Progenitor cell of endocrine pancreas (in vitro differentiated cells): ENCODE measurements around the gene C1orf174. TPM values are rescaled to one million over a fixed set of nuclear protein-coding genes. Genes with fewer than 3 reads are reported as not detected.

Experiments
- DNase-seq: peaks from one replicate; pipeline ENCODE4 v3.0.0; 2021; ENCODE audit warnings: low spot score; ENCODE audit not compliant: unreplicated experiment
- H3K27ac Mint-ChIP-seq: 2 replicates; pipeline ENCODE4 v1.8.0; 2021; ENCODE audit warnings: mild to moderate bottlenecking, moderate library complexity, mixed read lengths
- H3K27me3 Mint-ChIP-seq: 2 replicates; pipeline ENCODE4 v1.8.0; 2021; ENCODE audit warnings: mixed read lengths
- H3K36me3 Mint-ChIP-seq: 2 replicates; pipeline ENCODE4 v1.8.0; 2022; ENCODE audit warnings: mixed read lengths; ENCODE audit not compliant: insufficient read depth
- H3K4me1 Mint-ChIP-seq: 2 replicates; pipeline ENCODE4 v1.8.0; 2021; ENCODE audit warnings: low read depth, mixed read lengths
- H3K4me3 Mint-ChIP-seq: 2 replicates; pipeline ENCODE4 v1.8.0; 2021; ENCODE audit warnings: low read depth, mild to moderate bottlenecking, moderate library complexity, mixed read lengths
- H3K9me3 Mint-ChIP-seq: 2 replicates; pipeline ENCODE4 v1.8.0; 2021; ENCODE audit warnings: low read depth, mixed read lengths
- CTCF ChIP-seq: fragments of 200-600 bp; sonication (generic); IDR thresholded peaks from one replicate; pipeline ENCODE4 v1.5.0; 2021; ENCODE audit warnings: antibody characterized with exemption, mild to moderate bottlenecking; ENCODE audit not compliant: unreplicated experiment
- total RNA-seq: library from RNA; stranded (reverse); gene quantifications from 2 replicates; pipeline ENCODE4 v1.2.1, GENCODE V29; 2021

The C1orf174 gene
- total RNA-seq, 1 donor from 2014 or later: 26.9 TPM

GRCh38 chr1:3871451-3871805 lies 28.6 kb downstream of the C1orf174 start:
- H3K9me3 Mint-ChIP-seq: no peaks in the 10 kb centered on the region
- H3K4me1 Mint-ChIP-seq: no peaks in the 10 kb centered on the region
- H3K36me3 Mint-ChIP-seq: peaks cover 23% of the 10 kb centered on the region
- DNase-seq: no peak
- no peak overlapping the region for H3K4me3 Mint-ChIP-seq
- no peak overlapping the region for H3K27ac Mint-ChIP-seq
- no peaks in the 10 kb centered on the region for H3K27me3 Mint-ChIP-seq
- TF ChIP-seq CTCF: no peak

GRCh38 chr1:3869751-3870301 lies 30.2 kb downstream of the C1orf174 start:
- Mint-ChIP-seq H3K4me3 (no peak overlapping the region), H3K9me3 (no peaks in the 10 kb centered on the region), H3K27ac (no peak overlapping the region), H3K4me1 (peaks cover 5% of the 10 kb centered on the region), H3K27me3 (no peaks in the 10 kb centered on the region), H3K36me3 (peaks cover 19% of the 10 kb centered on the region)
- no peak for TF ChIP-seq CTCF
- DNase-seq: no peak

GRCh38 chr1:3868464-3869006 lies 31.5 kb downstream of the C1orf174 start:
- Mint-ChIP-seq H3K4me3 (no peak overlapping the region), H3K27me3 (no peaks in the 10 kb centered on the region)

GRCh38 chr1:3865606-3866160 lies 34.4 kb downstream of the C1orf174 start:
- no peak for DNase-seq
- H3K9me3 Mint-ChIP-seq: no peaks in the 10 kb centered on the region
- peaks cover 15% of the 10 kb centered on the region for H3K36me3 Mint-ChIP-seq
- no peak overlapping the region for H3K27ac Mint-ChIP-seq
- H3K4me1 Mint-ChIP-seq: peaks cover 6% of the 10 kb centered on the region
- no peak for TF ChIP-seq CTCF
- H3K4me3 Mint-ChIP-seq: no peak overlapping the region
- H3K27me3 Mint-ChIP-seq: no peaks in the 10 kb centered on the region

More at GRCh38 chr1:3868464-3869006, 31.5 kb downstream of the C1orf174 start:
- H3K4me1 Mint-ChIP-seq: peaks cover 6% of the 10 kb centered on the region
- DNase-seq: no peak
- peaks cover 15% of the 10 kb centered on the region for H3K36me3 Mint-ChIP-seq
- H3K27ac Mint-ChIP-seq: no peak overlapping the region
- no peaks in the 10 kb centered on the region for H3K9me3 Mint-ChIP-seq
- TF ChIP-seq CTCF: no peak

- H3K9me3 Mint-ChIP-seq: no peaks in the 10 kb centered on the region
- no peaks in the 10 kb centered on the region for H3K27me3 Mint-ChIP-seq
- no peak overlapping the region for H3K27ac Mint-ChIP-seq
- no peak overlapping the region for H3K4me3 Mint-ChIP-seq
- peaks cover 13% of the 10 kb centered on the region for H3K36me3 Mint-ChIP-seq
- no peak for DNase-seq
- no peak for TF ChIP-seq CTCF
- H3K4me1 Mint-ChIP-seq: peaks cover 6% of the 10 kb centered on the region
Measured at GRCh38 chr1:3864884-3865283, 35.2 kb downstream of the C1orf174 start.
